Adrenal gland (tissue), 5 donors: ENCODE measurements around the gene HIPK1.

Source experiments
- POLR2A ChIP-seq, 2 donors: fragments of 450-650 bp; IDR thresholded peaks; one replicate each; pipeline ENCODE4 v1.6.1; 2017; ENCODE audit warnings: antibody characterized with exemption in 2 of 2, mild to moderate bottlenecking in 2 of 2, moderate library complexity in 1 of 2
- TF ChIP-seq, protein P1 (sequence below), 6 experiments: fragments of 450-650 bp in 4 of 6; fragments of 200-600 bp in 2 of 6; sonication (generic) in 1 of 6; IDR thresholded peaks; 1 replicate in 5 of 6; 2 replicates in 1 of 6; pipeline versions ENCODE4 v1.5.1 to v1.8.0; 2016 to 2021; ENCODE audit warnings: antibody characterized with exemption in 6 of 6, mild to moderate bottlenecking in 2 of 6, moderate library complexity in 1 of 6
- donor health status: DM: no; HTN: no; CAD: no.

DNA sequence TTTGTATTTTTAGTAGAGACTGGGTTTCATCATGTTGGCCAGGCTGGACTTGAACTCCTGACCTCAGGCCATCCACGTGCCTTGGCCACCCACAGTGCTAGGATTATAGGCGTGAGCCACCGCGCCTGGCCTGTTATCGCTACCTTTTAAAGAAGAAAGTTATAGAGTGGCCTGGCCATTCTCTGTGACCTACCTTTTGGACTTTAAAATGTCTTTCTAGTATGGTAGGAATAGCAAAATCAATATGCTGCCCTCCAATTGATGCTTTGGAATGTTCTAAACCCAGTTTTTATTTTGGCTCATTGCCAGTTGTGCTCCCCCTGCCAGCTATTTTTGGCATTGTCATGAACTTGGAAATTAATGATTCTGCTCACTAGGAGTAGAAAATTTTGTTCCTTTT is 19.9 kb downstream of the HIPK1 start:
- TF ChIP-seq, protein P1, sequence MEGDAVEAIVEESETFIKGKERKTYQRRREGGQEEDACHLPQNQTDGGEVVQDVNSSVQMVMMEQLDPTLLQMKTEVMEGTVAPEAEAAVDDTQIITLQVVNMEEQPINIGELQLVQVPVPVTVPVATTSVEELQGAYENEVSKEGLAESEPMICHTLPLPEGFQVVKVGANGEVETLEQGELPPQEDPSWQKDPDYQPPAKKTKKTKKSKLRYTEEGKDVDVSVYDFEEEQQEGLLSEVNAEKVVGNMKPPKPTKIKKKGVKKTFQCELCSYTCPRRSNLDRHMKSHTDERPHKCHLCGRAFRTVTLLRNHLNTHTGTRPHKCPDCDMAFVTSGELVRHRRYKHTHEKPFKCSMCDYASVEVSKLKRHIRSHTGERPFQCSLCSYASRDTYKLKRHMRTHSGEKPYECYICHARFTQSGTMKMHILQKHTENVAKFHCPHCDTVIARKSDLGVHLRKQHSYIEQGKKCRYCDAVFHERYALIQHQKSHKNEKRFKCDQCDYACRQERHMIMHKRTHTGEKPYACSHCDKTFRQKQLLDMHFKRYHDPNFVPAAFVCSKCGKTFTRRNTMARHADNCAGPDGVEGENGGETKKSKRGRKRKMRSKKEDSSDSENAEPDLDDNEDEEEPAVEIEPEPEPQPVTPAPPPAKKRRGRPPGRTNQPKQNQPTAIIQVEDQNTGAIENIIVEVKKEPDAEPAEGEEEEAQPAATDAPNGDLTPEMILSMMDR (IDR thresholded peaks at IDR 0.05) = peak; percentile 12 to 51 (median 38)
- no peak for TF ChIP-seq POLR2A (IDR thresholded peaks at IDR 0.05)
